ENCODE data around the gene ADGRD1. TPM values are rescaled to one million over a fixed set of nuclear protein-coding genes. Genes with fewer than 3 reads are reported as not detected.

The ADGRD1 gene
- total and polyA plus RNA-seq, 2 of the 8 experiments (the other 6 are each of a cell fraction or from before 2014, with no cell fraction given) = 0.36 to 0.48 TPM

- Histone ChIP-seq H2BK5ac (ENCODE audit: low read depth, low read length) (no peak overlapping the region), H3K36me3 (ENCODE audit: control insufficient read depth in 2 of 4, insufficient read depth in 4 of 4, low read length in 3 of 4) (no peaks in the 10 kb centered on the region)
- FAIRE-seq = no peak
- no peak for TF ChIP-seq NANOG (IDR thresholded peaks at IDR 0.05; ENCODE audit: insufficient read depth, low read depth, low read length, poor library complexity, severe bottlenecking)
- TF ChIP-seq CTCF (IDR thresholded peaks at IDR 0.05; ENCODE audit: control extremely low read depth in 1 of 3, insufficient read depth in 1 of 3, low read depth in 1 of 3, low read length in 3 of 3) = no peak
Observed at GRCh38 chr12:130970908-130971233, 17.2 kb downstream of the ADGRD1 start.

More at GRCh38 chr12:130970908-130971233, 17.2 kb downstream of the ADGRD1 start:
- no peak overlapping the region for H3K14ac ChIP-seq (ENCODE audit: insufficient read length)
- no peak overlapping the region for H2BK15ac ChIP-seq (ENCODE audit: low read length)
- no peak overlapping the region for H2BK120ac ChIP-seq (replicated peaks; ENCODE audit: low read depth, low read length)
- H4K20me1 ChIP-seq (replicated peaks in 1 of 2; ENCODE audit: control insufficient read depth in 1 of 2, insufficient read depth in 2 of 2, low read length in 2 of 2) = no peaks in the 10 kb centered on the region
- H3K18ac ChIP-seq (ENCODE audit: extremely low read depth, low read length) = no peak overlapping the region
- 97% methylated on average over 10 of the region's 10 CpGs; no CpG with 5 or more reads in 1 of the 2 experiments for WGBS, 2 experiments (ENCODE audit: extremely low coverage in 1 of 2, insufficient coverage in 1 of 2, insufficient read length in 1 of 2, insufficient replicate concordance in 2 of 2, low coverage in 1 of 2, low lambda C conversion rate in 2 of 2, missing lambda C conversion rate in 1 of 2)
- H3K23me2 ChIP-seq (ENCODE audit: low read depth, low read length) = no peaks in the 10 kb centered on the region
- H4K5ac ChIP-seq (ENCODE audit: insufficient read length, low read depth, low read length) = no peak overlapping the region
- H3K4ac ChIP-seq (replicated peaks; ENCODE audit: insufficient read length, low read depth, low read length) = no peak overlapping the region
- no peak overlapping the region for H2AFZ ChIP-seq (ENCODE audit: low read length)
- ChIA-PET CTCF (ENCODE audit: partially characterized antibody) (interaction anchor here (1.2 kb wide), 1 partner anchor 133 kb away, joined by 3 read pairs; no protein-coding TSS in a partner anchor), POLR2A (ENCODE audit: partially characterized antibody) (no interaction called here)
- no peak overlapping the region for H3K4me3 ChIP-seq (ENCODE audit: extremely low read depth in 1 of 4, insufficient read depth in 2 of 4, low read depth in 3 of 4, low read length in 4 of 4)
- H4K8ac ChIP-seq (ENCODE audit: extremely low read depth, insufficient read depth, low read length) = no peak overlapping the region
- DNase-seq (ENCODE audit: low read depth in 1 of 2, low spot score in 2 of 2) = no peak
- no peak overlapping the region for H3K27ac ChIP-seq (ENCODE audit: low read depth, low read length)
- H3K79me2 ChIP-seq (ENCODE audit: control insufficient read depth in 1 of 2, insufficient read depth in 2 of 2, low read length in 2 of 2) = no peaks in the 10 kb centered on the region
- H3K4me2 ChIP-seq (ENCODE audit: insufficient read depth in 1 of 2, low read depth in 2 of 2, low read length in 2 of 2) = no peak overlapping the region
- no peak overlapping the region for H3K56ac ChIP-seq (replicated peaks; ENCODE audit: insufficient read length, low read depth, low read length)
- H2BK12ac ChIP-seq (ENCODE audit: low read depth, low read length) = no peak overlapping the region
- no peaks in the 10 kb centered on the region for H3K27me3 ChIP-seq (replicated peaks in 1 of 4; ENCODE audit: control insufficient read depth in 3 of 4, extremely low read depth in 1 of 4, insufficient read depth in 3 of 4, low read length in 3 of 4)
- no peaks in the 10 kb centered on the region for H3K9me3 ChIP-seq (ENCODE audit: insufficient read depth in 2 of 2, low read depth in 1 of 2, low read length in 1 of 2)
- no peak overlapping the region for H2BK20ac ChIP-seq (ENCODE audit: low read length)
- no peak overlapping the region for H4K91ac ChIP-seq (replicated peaks; ENCODE audit: insufficient read length, low read length)
- H2AK5ac ChIP-seq (ENCODE audit: low read depth, low read length) = no peak overlapping the region
- no peaks in the 10 kb centered on the region for H3K79me1 ChIP-seq (ENCODE audit: low read depth, low read length)
- no peak overlapping the region for H3K23ac ChIP-seq (ENCODE audit: insufficient read length)
- H3K4me1 ChIP-seq (replicated peaks in 1 of 4; ENCODE audit: control insufficient read depth in 3 of 4, insufficient read depth in 4 of 4, low read length in 3 of 4) = no peaks in the 10 kb centered on the region
- H3K9ac ChIP-seq (replicated peaks in 1 of 4; ENCODE audit: extremely low read depth in 1 of 4, low read depth in 3 of 4, low read length in 3 of 4) = no peak overlapping the region

Measured in H1 (cell line).